Measurements from ENCODE around the gene ITSN1.
"Not testable (repeated sequence)": the region's sequence is repeated elsewhere in the genome, so short reads cannot be mapped to it uniquely, and the experiment has no call there.

DNA sequence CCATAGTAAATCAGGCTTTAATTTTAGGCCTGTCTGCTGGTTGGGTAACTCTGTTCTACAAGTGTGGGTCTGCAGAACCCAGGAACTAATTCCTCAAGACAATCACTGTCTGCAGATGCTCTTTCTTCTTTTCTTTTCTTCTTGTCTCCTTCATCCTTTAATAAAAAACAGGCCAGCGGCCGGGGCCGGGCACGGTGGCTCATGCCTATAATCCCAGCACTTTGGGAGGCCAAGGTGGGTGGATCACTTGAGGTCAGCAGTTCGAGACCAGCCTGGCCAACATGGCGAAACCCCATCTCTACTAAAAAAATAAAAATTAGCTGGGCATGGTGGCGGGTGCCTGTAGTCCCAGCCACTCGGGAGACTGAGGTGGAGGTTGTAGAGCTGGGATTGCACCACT is 220.9 kb downstream of the ITSN1 start:
- TF ChIP-seq, protein P1, sequence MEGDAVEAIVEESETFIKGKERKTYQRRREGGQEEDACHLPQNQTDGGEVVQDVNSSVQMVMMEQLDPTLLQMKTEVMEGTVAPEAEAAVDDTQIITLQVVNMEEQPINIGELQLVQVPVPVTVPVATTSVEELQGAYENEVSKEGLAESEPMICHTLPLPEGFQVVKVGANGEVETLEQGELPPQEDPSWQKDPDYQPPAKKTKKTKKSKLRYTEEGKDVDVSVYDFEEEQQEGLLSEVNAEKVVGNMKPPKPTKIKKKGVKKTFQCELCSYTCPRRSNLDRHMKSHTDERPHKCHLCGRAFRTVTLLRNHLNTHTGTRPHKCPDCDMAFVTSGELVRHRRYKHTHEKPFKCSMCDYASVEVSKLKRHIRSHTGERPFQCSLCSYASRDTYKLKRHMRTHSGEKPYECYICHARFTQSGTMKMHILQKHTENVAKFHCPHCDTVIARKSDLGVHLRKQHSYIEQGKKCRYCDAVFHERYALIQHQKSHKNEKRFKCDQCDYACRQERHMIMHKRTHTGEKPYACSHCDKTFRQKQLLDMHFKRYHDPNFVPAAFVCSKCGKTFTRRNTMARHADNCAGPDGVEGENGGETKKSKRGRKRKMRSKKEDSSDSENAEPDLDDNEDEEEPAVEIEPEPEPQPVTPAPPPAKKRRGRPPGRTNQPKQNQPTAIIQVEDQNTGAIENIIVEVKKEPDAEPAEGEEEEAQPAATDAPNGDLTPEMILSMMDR (IDR thresholded peaks at IDR 0.05), result not testable (repeated sequence)
- TF ChIP-seq POLR2A (IDR thresholded peaks at IDR 0.05), result not testable (repeated sequence)
